ENCODE data around the gene MTERF4. TPM values are rescaled to one million over a fixed set of nuclear protein-coding genes. Genes with fewer than 3 reads are reported as not detected.

The MTERF4 gene
- total RNA-seq, 1 donor from 2014 or later = 50.2 TPM

GRCh38 chr2:241148891-241149674, 47.0 kb upstream of the MTERF4 start, which contains the start of gene PASK:
PASK (minus strand) TSS chr2:241149472; CDS start chr2:241143032, 6,440 bp downstream.
- Histone ChIP-seq H3K36me3 (peaks cover 3 to 5% of the 10 kb centered on the region in 2 donors), H3K27me3 (no peaks in the 10 kb centered on the region), H3K4me1 (peaks cover 0 to 15% of the 10 kb centered on the region in 2 donors), H3K27ac (peak within 1 kb of the TSS; percentile 62 to 87), H3K9me3 (no peaks in the 10 kb centered on the region), H3K4me3 (peak within 1 kb of the TSS; percentile 70 to 95)
- TF ChIP-seq CTCF (IDR thresholded peaks at IDR 0.05) = no peak
- intact Hi-C loops (cut with DNase I) = loop anchor here (2.0 to 10.0 kb wide), 3 partner anchors 123 to 584 kb away; partner anchors contain the start of genes DUSP28, HDLBP, RNPEPL1 and SEPTIN2
- DNase-seq (ENCODE audit: low spot score in 2 of 2) = peak; percentile 87 to 96

- peaks cover 0 to 15% of the 10 kb centered on the region in 2 donors for H3K4me1 ChIP-seq
- H3K36me3 ChIP-seq = peaks cover 0 to under 1% of the 10 kb centered on the region in 2 donors
- H3K27me3 ChIP-seq = no peaks in the 10 kb centered on the region
- H3K4me3 ChIP-seq = peak overlapping the region in 1 of 2 donors; percentile 70
- H3K9me3 ChIP-seq = no peaks in the 10 kb centered on the region
- TF ChIP-seq CTCF (IDR thresholded peaks at IDR 0.05) = no peak
- no peak for DNase-seq (ENCODE audit: low spot score in 2 of 2)
- intact Hi-C loops (cut with DNase I) = loop anchor here (2.0 to 10.0 kb wide), 3 partner anchors 124 to 583 kb away; partner anchors contain the start of genes DUSP28, HDLBP, RNPEPL1 and SEPTIN2
- no peak overlapping the region for H3K27ac ChIP-seq
Observed at GRCh38 chr2:241148239-241148638, 46.2 kb upstream of the MTERF4 start.

GRCh38 chr2:241147336-241147735, 45.2 kb upstream of the MTERF4 start:
- Histone ChIP-seq H3K27ac (no peak overlapping the region), H3K27me3 (no peaks in the 10 kb centered on the region), H3K4me1 (peaks cover 0 to 15% of the 10 kb centered on the region in 2 donors), H3K36me3 (no peaks in the 10 kb centered on the region), H3K9me3 (no peaks in the 10 kb centered on the region), H3K4me3 (no peak overlapping the region)
- TF ChIP-seq CTCF (IDR thresholded peaks at IDR 0.05) = no peak
- DNase-seq (ENCODE audit: low spot score in 2 of 2) = no peak
- intact Hi-C loops (cut with DNase I) = loop anchor here (5.0 to 10.0 kb wide), 2 partner anchors 125 to 583 kb away; partner anchors contain the start of genes DUSP28 and RNPEPL1

DNA sequence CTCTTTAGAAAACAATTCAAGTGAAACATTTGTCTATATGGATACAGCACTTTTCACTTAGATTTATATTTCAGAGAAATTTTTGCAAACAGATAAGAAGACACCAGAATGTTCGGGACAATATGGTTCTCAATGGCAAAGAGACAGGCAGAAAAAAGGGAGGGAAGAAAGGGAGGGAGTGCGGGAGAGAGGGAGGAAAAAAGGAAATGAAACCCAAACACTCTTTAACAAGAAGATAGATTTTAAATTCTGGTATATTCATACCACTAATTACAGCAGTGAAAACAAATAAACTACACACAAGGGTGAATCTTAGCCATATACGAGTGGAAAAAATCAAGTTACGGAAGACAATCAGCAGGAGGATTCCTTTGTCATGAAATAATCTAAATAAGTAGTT, 44.2 kb upstream of the MTERF4 start:
- H3K27me3 ChIP-seq = no peaks in the 10 kb centered on the region
- H3K36me3 ChIP-seq = no peaks in the 10 kb centered on the region
- no peaks in the 10 kb centered on the region for H3K9me3 ChIP-seq
- intact Hi-C loops (cut with DNase I) = loop anchor here (5.0 to 10.0 kb wide), 2 partner anchors 126 to 581 kb away; partner anchors contain the start of genes DUSP28 and RNPEPL1
- H3K4me1 ChIP-seq = peaks cover 0 to 11% of the 10 kb centered on the region in 2 donors
- TF ChIP-seq CTCF (IDR thresholded peaks at IDR 0.05) = no peak
- DNase-seq (ENCODE audit: low spot score in 2 of 2) = no peak
- no peak overlapping the region for H3K27ac ChIP-seq
- H3K4me3 ChIP-seq = no peak overlapping the region

- H3K36me3 ChIP-seq = no peaks in the 10 kb centered on the region
- H3K27me3 ChIP-seq = no peaks in the 10 kb centered on the region
- H3K27ac ChIP-seq = no peak overlapping the region
- H3K9me3 ChIP-seq = no peaks in the 10 kb centered on the region
- no peaks in the 10 kb centered on the region for H3K4me1 ChIP-seq
- no peak for TF ChIP-seq CTCF (IDR thresholded peaks at IDR 0.05)
- intact Hi-C loops (cut with DNase I) = loop anchor here (10.0 kb wide), 1 partner anchor 578 kb away; the partner anchor contains the start of genes DUSP28 and RNPEPL1
- no peak for DNase-seq (ENCODE audit: low spot score in 2 of 2)
- H3K4me3 ChIP-seq = no peak overlapping the region
Observed at GRCh38 chr2:241142593-241142992, 40.5 kb upstream of the MTERF4 start.
